ENCODE measurements around the gene CLCN4. TPM values are rescaled to one million over a fixed set of nuclear protein-coding genes. Genes with fewer than 3 reads are reported as not detected.

The CLCN4 gene
- total RNA-seq, 4 donors from 2014 or later, result 72.5 to 307 (median 84.4) TPM

DNA sequence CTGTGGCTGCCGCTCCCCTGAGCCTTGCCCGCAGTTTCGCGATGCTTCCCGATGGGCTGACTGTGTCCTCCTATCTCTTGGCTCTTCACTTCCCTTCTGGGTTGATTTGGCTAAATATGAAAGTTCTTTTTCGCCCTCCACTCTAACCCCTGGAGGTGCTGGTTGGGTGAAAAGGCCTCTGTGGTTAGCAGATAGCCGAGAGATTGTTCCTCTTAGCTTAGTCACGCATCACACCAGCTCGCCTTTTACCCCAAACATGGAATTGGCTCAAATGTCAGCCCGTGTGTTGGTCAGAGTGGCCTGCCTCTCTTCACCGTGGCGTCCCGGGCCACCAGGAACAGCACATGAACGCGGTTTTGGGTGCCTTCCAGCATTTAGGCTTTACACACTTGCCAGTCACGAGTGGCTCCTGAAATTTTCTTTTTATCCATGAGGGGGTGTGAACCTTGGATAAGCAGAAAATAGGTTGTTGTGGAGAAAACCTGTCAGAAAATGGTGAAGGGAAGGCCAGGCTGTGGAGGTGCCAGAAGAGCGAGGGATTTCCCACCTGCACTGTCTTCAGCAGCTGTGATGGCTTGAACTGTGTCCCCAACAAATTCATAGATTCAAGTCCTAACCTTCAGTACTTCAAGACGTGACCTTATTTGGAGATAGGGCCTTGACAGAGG lies 8.9 kb downstream of the CLCN4 start:
- peak; percentile 51 to 69 for ATAC-seq
- Histone ChIP-seq H3K4me3 (no peak overlapping the region), H3K27ac (peak overlapping the region; percentile 51 to 92 (median 64)), H3K27me3 (no peaks in the 10 kb centered on the region), H3K9me3 (no peaks in the 10 kb centered on the region), H3K4me1 (peaks cover 17 to 22% of the 10 kb centered on the region in 2 donors), H3K36me3 (no peaks in the 10 kb centered on the region)
- TF ChIP-seq, protein P1, sequence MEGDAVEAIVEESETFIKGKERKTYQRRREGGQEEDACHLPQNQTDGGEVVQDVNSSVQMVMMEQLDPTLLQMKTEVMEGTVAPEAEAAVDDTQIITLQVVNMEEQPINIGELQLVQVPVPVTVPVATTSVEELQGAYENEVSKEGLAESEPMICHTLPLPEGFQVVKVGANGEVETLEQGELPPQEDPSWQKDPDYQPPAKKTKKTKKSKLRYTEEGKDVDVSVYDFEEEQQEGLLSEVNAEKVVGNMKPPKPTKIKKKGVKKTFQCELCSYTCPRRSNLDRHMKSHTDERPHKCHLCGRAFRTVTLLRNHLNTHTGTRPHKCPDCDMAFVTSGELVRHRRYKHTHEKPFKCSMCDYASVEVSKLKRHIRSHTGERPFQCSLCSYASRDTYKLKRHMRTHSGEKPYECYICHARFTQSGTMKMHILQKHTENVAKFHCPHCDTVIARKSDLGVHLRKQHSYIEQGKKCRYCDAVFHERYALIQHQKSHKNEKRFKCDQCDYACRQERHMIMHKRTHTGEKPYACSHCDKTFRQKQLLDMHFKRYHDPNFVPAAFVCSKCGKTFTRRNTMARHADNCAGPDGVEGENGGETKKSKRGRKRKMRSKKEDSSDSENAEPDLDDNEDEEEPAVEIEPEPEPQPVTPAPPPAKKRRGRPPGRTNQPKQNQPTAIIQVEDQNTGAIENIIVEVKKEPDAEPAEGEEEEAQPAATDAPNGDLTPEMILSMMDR (IDR thresholded peaks at IDR 0.05 in 4 of 5, conservative IDR thresholded peaks at IDR 0.05 in 1 of 5), result no peak
- TF ChIP-seq POLR2A (IDR thresholded peaks at IDR 0.05), result no peak
- intact Hi-C loops (cut with DNase I; ENCODE audit: low total_unique reads), result no loop called here
- peak; percentile 37 to 68 for DNase-seq
- in situ Hi-C loops (cut with MboI; ENCODE audit: low sequenced_read_pairs in 4 of 4), result no loop called here

DNA sequence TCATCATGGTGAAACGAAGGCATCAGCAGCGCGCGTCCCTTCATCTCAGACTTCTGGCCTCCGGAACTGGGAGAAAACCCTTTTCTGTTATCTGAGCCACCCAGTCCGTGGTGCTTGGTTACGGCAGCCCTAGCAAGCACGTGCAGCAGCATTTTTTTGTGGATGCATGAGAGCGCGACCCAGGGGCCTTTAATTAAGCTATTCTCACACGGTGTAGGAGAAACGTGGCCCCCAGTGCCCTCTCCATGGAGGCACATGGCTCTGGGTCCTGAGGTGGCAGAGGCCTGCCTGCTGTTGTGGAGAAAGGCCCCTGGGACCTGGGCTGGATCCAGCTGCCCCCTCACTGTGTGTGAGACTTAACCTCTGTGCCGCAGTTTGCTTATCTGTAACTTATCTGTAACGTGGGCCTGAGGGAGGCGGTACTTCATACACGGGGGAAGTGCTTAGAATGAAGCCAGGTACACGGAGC lies 9.5 kb downstream of the CLCN4 start:
- DNase-seq, result no peak
- no peak for TF ChIP-seq POLR2A (IDR thresholded peaks at IDR 0.05)
- TF ChIP-seq, protein P1 (IDR thresholded peaks at IDR 0.05 in 4 of 5, conservative IDR thresholded peaks at IDR 0.05 in 1 of 5), result no peak
- H3K27ac ChIP-seq, result peak overlapping the region; percentile 51 to 92 (median 64)
- peak in 1 of 2 donors; percentile 24 for ATAC-seq
- H3K9me3 ChIP-seq, result no peaks in the 10 kb centered on the region
- no peak overlapping the region for H3K4me3 ChIP-seq
- H3K4me1 ChIP-seq, result peaks cover 15 to 22% of the 10 kb centered on the region in 2 donors
- H3K36me3 ChIP-seq, result no peaks in the 10 kb centered on the region
- H3K27me3 ChIP-seq, result no peaks in the 10 kb centered on the region
- intact Hi-C loops (cut with DNase I; ENCODE audit: low total_unique reads) (no loop called here), in situ Hi-C loops (cut with MboI; ENCODE audit: low sequenced_read_pairs in 4 of 4) (no loop called here)

DNA sequence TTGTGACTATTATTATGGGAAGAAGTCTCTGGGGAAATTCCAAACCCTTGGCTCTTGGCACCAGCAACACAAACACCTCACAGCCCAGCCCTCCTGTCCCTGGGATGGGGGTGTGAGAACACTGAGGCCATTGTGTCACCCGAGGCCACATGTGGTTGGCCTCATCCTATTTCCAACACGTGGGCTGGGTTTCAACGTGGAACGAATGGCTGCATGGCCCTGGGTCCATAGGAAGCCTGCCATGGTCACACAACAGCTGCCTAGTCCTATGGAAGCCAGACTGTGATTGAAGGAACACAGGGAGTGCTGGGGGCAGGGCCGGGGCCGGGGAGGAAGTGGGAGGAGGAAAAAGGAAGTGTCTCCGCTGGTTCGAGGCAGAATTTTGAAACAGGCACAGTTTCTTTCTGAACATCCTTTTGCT lies 10.0 kb downstream of the CLCN4 start:
- peak in 1 of 2 donors; percentile 67 for DNase-seq

DNA sequence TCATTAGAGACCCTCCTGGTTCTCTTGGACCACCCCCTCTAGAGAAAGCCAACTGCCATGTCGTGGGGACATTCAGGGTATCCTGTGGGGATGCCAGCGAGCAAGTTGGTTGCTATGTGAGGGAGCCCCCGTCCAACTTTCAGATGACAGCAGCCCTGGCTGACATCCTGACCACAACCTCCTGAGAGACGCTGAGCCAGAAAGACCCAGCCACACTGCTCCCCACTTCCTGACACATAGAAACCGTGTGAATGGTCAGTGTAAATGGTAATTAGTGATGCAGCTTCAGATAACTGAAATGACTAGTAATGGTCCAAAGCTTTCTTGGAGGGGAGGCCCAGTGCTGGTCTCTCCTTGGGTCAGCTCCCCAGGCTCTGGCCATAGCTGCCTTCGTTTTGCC lies 10.8 kb downstream of the CLCN4 start:
- TF ChIP-seq, protein P1 (IDR thresholded peaks at IDR 0.05 in 4 of 5, conservative IDR thresholded peaks at IDR 0.05 in 1 of 5), result no peak
- no peak for TF ChIP-seq POLR2A (IDR thresholded peaks at IDR 0.05)
- intact Hi-C loops (cut with DNase I; ENCODE audit: low total_unique reads), result no loop called here

More for the DNA sequence above, 10.0 kb downstream of the CLCN4 start:
- peaks cover 15 to 22% of the 10 kb centered on the region in 2 donors for H3K4me1 ChIP-seq
- H3K9me3 ChIP-seq, result no peaks in the 10 kb centered on the region
- no peaks in the 10 kb centered on the region for H3K27me3 ChIP-seq
- intact Hi-C loops (cut with DNase I; ENCODE audit: low total_unique reads) (no loop called here), in situ Hi-C loops (cut with MboI; ENCODE audit: low sequenced_read_pairs in 4 of 4) (no loop called here)
- no peaks in the 10 kb centered on the region for H3K36me3 ChIP-seq
- peak overlapping the region; percentile 51 to 92 (median 64) for H3K27ac ChIP-seq
- TF ChIP-seq POLR2A (IDR thresholded peaks at IDR 0.05), result no peak
- TF ChIP-seq, protein P1 (IDR thresholded peaks at IDR 0.05 in 4 of 5, conservative IDR thresholded peaks at IDR 0.05 in 1 of 5), result no peak
- H3K4me3 ChIP-seq, result no peak overlapping the region
- ATAC-seq, result peak; percentile 31 to 55

More for the DNA sequence above, 10.8 kb downstream of the CLCN4 start:
- Histone ChIP-seq H3K27me3 (no peaks in the 10 kb centered on the region), H3K36me3 (no peaks in the 10 kb centered on the region), H3K4me3 (no peak overlapping the region), H3K9me3 (no peaks in the 10 kb centered on the region), H3K27ac (peak overlapping the region; percentile 51 to 92 (median 64)), H3K4me1 (peaks cover 15 to 27% of the 10 kb centered on the region in 2 donors)
- no peak for DNase-seq
- no peak for ATAC-seq
- in situ Hi-C loops (cut with MboI; ENCODE audit: low sequenced_read_pairs in 4 of 4), result no loop called here
